HG02798 (cell line): ENCODE results near the gene MN1.

Experiments
- ATAC-seq: cut with Tn5 transposase; IDR thresholded peaks from one replicate; pipeline ENCODE4 v1.9.1; 2021; ENCODE audit warnings: mild to moderate bottlenecking; ENCODE audit not compliant: unreplicated experiment, poor library complexity

MN1 gene

GRCh38 chr22:27719535-27720227, 81.9 kb downstream of the MN1 start:
- no peak for ATAC-seq

DNA sequence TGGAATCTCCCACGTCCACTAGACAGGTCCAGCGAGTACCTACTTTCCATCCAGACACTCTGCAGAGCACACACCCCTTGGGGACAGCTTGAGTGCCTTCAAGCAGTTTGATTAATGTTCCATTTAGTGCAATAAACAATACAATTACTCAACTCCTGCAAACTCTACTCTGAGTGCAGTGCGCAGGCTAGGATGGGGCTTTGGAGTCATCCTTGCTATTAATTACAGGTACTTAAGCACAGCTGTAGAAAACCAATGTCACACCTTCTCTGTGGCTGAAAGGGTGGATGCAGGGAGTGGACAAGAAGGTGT, 82.6 kb downstream of the MN1 start:
- ATAC-seq, result no peak

- no peak for ATAC-seq
Measured at GRCh38 chr22:27718186-27719035, 83.1 kb downstream of the MN1 start.

GRCh38 chr22:27717094-27717493, 84.5 kb downstream of the MN1 start:
- no peak for ATAC-seq

GRCh38 chr22:27716074-27716473, 85.5 kb downstream of the MN1 start:
- ATAC-seq, result no peak

GRCh38 chr22:27715106-27715505, 86.5 kb downstream of the MN1 start:
- no peak for ATAC-seq

DNA sequence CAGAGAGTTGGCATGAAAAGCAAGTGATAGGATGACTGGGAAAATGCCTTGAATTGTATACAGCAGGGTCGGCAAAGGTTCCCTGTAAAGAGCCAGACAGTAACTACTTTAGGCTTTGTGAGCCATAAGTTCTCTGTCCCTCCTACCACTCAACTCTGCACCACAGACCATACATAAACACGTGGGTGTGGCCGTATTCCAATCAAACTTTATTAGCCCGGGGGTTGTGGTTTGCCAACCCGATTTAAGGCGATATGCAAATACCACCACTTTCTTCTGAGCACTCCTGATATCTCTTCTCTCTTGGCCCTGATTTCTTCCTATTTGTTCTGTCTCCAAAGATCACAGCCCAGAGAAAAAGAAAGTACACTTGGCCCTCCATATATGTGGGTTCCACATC, 87.5 kb downstream of the MN1 start:
- no peak for ATAC-seq

GRCh38 chr22:27713461-27713860, 88.1 kb downstream of the MN1 start:
- ATAC-seq, result no peak

DNA sequence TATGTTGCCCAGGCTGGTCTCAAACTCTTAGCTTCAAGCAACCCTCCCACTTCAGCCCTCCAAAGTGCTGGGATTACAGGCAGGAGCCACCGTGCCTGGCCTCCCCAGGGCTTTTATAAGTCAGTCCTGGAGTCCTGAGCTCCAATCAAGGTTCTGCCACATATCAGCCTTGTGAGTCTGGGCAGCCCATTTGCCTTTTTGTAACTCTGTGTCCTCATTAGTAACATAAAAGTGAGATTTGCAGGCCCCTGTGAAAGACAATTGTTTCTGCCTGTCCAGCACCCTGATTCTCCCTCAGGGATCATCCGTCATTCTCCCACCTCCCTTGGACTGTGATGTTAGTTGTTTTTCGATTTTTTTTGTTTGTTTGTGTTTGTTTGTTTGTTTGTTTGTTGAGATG, 89.8 kb downstream of the MN1 start:
- ATAC-seq, result no peak

DNA sequence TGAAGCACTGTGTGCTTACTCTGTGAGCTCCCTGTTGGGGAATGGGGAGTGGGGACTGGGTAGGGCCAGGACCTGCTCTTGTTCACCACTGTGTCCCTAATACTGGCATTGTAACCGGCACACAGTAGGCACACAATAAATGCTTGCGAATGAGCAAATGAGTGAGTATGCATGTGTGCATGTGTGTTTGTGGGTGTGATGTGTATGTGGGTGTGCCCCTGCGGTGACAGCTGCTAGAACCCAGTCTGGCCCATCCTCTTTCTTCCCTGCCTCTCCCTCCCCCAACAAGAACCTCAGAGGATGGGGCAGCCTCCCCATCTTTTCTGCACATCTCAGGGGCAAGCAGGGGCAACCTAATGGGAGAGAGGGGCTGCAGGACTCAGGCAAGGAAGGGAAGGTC, 90.5 kb downstream of the MN1 start:
- ATAC-seq, result no peak

DNA sequence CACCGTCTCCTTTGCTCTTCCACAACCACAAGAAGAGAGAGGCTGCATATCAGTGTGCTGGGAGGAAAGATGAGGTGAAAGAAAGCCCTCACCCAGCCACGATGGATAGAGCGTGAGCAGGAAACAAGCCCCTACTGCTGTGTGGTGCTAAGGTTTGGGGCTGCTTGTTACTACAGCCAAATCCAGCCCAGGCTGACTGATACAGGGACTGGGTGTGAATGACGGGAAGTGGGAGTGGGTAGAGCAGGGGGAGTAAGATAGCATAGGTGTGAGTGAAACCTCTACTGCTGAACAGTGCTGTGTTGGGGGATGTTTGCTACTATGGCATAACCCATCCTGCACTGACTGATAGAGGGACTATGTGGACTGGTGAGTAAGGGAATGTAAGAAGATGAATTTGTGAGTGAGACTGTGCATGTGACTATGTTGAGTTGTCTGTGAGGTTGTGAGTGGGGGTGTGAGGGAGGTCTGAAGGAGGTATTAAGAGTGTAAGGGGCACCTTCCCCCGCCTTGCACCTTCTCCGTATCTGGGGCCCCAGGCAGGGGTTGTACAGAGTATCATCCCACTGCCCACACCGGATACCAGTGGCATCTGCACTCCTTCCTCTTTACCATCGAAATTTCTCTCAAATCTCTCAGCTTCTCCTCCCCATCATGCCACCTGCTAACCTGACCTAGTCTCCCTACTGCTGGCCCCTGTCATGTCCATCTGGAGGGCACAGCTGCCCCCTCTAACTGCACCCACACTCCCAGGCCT, 91.5 kb downstream of the MN1 start:
- no peak for ATAC-seq

DNA sequence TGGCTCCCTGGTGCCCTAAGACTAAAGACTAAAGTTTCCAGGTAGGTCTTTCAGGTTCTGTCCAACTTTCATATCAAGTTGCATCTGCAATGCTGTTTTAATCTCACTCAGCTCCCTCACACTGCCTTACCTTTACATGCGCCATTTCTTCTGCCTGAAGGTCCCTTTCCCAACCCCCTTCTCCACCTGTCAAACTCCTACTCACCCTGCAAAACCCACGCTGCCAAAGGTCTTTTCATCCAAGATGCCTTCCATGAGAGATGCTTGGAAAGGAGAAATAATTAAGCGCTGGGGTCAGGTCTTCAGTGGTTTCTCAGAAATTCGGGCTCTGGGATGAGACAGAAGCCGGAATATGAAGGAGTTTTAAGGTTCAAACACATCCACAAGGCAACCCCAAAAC, 95.1 kb downstream of the MN1 start:
- no peak for ATAC-seq

DNA sequence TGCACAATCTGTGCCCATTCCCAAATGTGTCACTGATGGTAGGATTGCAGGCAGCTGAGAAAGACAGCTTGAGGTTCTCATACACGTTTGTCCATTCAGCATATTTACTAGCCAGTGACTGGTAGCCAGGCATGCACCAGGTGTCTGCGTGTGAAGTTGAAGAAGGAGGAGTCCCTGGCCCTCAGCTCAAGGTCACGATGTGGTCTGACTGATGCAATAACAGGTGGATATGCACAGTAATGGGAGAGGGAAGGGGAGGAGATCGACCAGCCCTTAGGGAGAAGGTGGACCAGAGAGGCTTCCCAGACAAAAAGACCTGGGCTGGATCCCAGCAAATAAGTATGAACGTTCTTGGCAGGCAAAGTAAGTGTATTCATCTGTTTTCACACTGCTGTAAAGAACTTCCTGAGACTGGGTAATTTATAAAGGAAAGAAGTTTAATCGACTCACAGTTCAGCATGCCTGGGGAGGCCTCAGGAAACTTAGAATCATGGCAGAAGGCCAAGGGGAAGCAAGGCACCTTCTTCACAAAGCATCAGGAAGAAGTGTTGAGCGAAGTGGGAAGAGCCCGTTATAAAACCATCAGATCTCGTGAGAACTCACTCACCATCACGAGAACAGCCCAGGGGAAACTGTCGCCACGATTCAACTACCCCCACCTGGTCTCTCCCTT, 96.0 kb downstream of the MN1 start:
- ATAC-seq, result no peak

- no peak for ATAC-seq
Measured at GRCh38 chr22:27704581-27704980, 97.0 kb downstream of the MN1 start.

- ATAC-seq, result no peak
Measured at GRCh38 chr22:27699383-27700019, 102.1 kb downstream of the MN1 start.

GRCh38 chr22:27698813-27699212, 102.7 kb downstream of the MN1 start:
- ATAC-seq, result no peak
